ENCODE data around the gene IL2. TPM values are rescaled to one million over a fixed set of nuclear protein-coding genes. Genes with fewer than 3 reads are reported as not detected.

IL2 gene
- polyA plus RNA-seq, 4 donors, result not detected

Other genes starting within 250 kb of the IL2 start
- not detected for gene ADAD1, start 77.7 kb downstream of the IL2 start, polyA plus RNA-seq (ENCODE audit: insufficient read length in 4 of 4)
- not detected for gene IL21, start 164.3 kb upstream of the IL2 start, polyA plus RNA-seq (ENCODE audit: insufficient read length in 4 of 4)